Gastrocnemius medialis (tissue), 4 donors: Measurements from ENCODE around the gene PLA2G6.

Experiments
- POLR2A ChIP-seq, 2 donors: fragments of 450-650 bp; IDR thresholded peaks; one replicate each; pipeline ENCODE4 v1.6.1; 2017; ENCODE audit warnings: antibody characterized with exemption in 2 of 2, mild to moderate bottlenecking in 2 of 2, moderate library complexity in 2 of 2
- TF ChIP-seq, protein P1 (sequence below), 5 experiments: fragments of 450-650 bp in 3 of 5; fragments of 200-600 bp in 2 of 5; sonication (generic) in 2 of 5; IDR thresholded peaks in 4 of 5; conservative IDR thresholded peaks in 1 of 5; 1 replicate in 4 of 5; 2 replicates in 1 of 5; pipeline ENCODE4 v1.5.1; 2016 to 2019; ENCODE audit warnings: antibody characterized with exemption in 5 of 5, mild to moderate bottlenecking in 3 of 5, moderate library complexity in 3 of 5

DNA sequence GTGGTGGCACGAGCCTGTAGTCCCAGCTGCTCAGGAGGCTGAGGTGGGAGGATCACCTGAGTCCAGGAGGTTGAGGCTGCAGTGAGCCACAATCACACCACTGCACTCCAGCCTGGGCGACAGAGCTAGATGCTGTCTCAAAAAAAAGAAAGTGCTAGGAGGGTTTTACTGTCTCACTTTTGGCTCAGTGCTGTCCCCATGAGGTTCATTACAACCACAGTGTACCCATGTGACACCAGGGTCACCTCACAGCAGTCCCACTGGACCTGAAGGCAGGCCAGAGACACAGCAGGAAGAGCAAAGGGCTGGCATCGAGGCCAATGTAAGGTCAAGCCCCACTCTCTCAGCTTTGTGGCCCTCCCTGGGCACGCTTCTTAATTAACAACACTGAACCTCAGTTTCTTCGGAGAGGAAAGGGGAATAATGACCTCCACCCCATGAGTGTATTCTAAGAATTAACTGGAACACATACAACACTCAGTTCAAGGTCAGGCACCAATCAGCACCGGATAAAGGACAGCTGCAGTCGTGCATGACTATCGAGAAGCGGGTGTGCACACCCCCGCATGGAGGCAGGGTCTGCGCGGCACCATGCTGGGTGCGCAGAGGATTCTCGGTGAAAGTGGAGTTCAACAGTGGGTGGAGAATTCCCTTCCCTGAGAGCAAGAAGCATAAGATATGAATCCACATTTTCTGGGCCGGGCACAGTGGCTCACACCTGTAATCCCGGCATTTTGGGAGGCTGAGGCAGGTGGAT is 40.2 kb downstream of the PLA2G6 start:
- TF ChIP-seq, protein P1, sequence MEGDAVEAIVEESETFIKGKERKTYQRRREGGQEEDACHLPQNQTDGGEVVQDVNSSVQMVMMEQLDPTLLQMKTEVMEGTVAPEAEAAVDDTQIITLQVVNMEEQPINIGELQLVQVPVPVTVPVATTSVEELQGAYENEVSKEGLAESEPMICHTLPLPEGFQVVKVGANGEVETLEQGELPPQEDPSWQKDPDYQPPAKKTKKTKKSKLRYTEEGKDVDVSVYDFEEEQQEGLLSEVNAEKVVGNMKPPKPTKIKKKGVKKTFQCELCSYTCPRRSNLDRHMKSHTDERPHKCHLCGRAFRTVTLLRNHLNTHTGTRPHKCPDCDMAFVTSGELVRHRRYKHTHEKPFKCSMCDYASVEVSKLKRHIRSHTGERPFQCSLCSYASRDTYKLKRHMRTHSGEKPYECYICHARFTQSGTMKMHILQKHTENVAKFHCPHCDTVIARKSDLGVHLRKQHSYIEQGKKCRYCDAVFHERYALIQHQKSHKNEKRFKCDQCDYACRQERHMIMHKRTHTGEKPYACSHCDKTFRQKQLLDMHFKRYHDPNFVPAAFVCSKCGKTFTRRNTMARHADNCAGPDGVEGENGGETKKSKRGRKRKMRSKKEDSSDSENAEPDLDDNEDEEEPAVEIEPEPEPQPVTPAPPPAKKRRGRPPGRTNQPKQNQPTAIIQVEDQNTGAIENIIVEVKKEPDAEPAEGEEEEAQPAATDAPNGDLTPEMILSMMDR (IDR thresholded peaks at IDR 0.05 in 4 of 5, conservative IDR thresholded peaks at IDR 0.05 in 1 of 5): no peak
- TF ChIP-seq POLR2A (IDR thresholded peaks at IDR 0.05): no peak
